Glutamatergic neuron (in vitro differentiated cells): ENCODE measurements around the gene RAB5A. TPM values are rescaled to one million over a fixed set of nuclear protein-coding genes. Genes with fewer than 3 reads are reported as not detected.
"Not testable (repeated sequence)": the region's sequence is repeated elsewhere in the genome, so short reads cannot be mapped to it uniquely, and the experiment has no call there.

Source experiments
- DNase-seq: peaks from one replicate; pipeline ENCODE4 v3.0.0; 2022
- H3K27ac Mint-ChIP-seq: one replicate; pipeline ENCODE4 v1.8.0; 2020; ENCODE audit warnings: mild to moderate bottlenecking, mixed read lengths, inconsistent platforms; ENCODE audit not compliant: unreplicated experiment
- H3K27me3 Mint-ChIP-seq: one replicate; pipeline ENCODE4 v1.8.0; 2020; ENCODE audit warnings: mild to moderate bottlenecking, moderate library complexity, mixed read lengths, inconsistent platforms; ENCODE audit not compliant: unreplicated experiment
- H3K36me3 Mint-ChIP-seq: one replicate; pipeline ENCODE4 v1.8.0; 2020; ENCODE audit warnings: mild to moderate bottlenecking, mixed read lengths, inconsistent platforms; ENCODE audit not compliant: unreplicated experiment
- H3K4me1 Mint-ChIP-seq: one replicate; pipeline ENCODE4 v1.8.0; 2020; ENCODE audit warnings: mild to moderate bottlenecking, low read depth, mixed read lengths, inconsistent platforms; ENCODE audit not compliant: unreplicated experiment
- H3K4me3 Mint-ChIP-seq: one replicate; pipeline ENCODE4 v1.8.0; 2020; ENCODE audit warnings: mild to moderate bottlenecking, mixed read lengths, inconsistent platforms; ENCODE audit not compliant: unreplicated experiment
- H3K9me3 Mint-ChIP-seq: one replicate; pipeline ENCODE4 v1.8.0; 2020; ENCODE audit warnings: mild to moderate bottlenecking, moderate library complexity, mixed read lengths, inconsistent platforms; ENCODE audit not compliant: unreplicated experiment
- long read RNA-seq: library from polyadenylated mRNA; unstranded; transcript quantifications from one replicate; pipeline ENCODE4 v2.0.0, GENCODE V29; 2020; ENCODE audit not compliant: unreplicated experiment
- total RNA-seq: library from RNA; stranded (reverse); fragmentation: NEBNext Ultra II Directional; extraction: Animal tissue kit (Norgen Biotek cat#: 25700); gene quantifications from one replicate; pipeline ENCODE4 v1.2.1, GENCODE V29; 2021; ENCODE audit not compliant: unreplicated experiment
- TF ChIP-seq, protein P1 (sequence below): fragments of 200-600 bp; sonication (generic); IDR thresholded peaks from one replicate; pipeline ENCODE4 v1.5.0; 2021; ENCODE audit not compliant: partially characterized antibody, unreplicated experiment

Gene RAB5A, protein sequence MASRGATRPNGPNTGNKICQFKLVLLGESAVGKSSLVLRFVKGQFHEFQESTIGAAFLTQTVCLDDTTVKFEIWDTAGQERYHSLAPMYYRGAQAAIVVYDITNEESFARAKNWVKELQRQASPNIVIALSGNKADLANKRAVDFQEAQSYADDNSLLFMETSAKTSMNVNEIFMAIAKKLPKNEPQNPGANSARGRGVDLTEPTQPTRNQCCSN
- 81.8 TPM for total RNA-seq
- long read RNA-seq, transcript RAB5A-201 (6 exons, 2,536 nt), result major isoform, 12 of 19 reads
- long read RNA-seq, partial matches to known transcripts, result 0 of 19 reads
- long read RNA-seq, other reads (novel, unspliced or antisense), result 6 of 19 reads

DNA sequence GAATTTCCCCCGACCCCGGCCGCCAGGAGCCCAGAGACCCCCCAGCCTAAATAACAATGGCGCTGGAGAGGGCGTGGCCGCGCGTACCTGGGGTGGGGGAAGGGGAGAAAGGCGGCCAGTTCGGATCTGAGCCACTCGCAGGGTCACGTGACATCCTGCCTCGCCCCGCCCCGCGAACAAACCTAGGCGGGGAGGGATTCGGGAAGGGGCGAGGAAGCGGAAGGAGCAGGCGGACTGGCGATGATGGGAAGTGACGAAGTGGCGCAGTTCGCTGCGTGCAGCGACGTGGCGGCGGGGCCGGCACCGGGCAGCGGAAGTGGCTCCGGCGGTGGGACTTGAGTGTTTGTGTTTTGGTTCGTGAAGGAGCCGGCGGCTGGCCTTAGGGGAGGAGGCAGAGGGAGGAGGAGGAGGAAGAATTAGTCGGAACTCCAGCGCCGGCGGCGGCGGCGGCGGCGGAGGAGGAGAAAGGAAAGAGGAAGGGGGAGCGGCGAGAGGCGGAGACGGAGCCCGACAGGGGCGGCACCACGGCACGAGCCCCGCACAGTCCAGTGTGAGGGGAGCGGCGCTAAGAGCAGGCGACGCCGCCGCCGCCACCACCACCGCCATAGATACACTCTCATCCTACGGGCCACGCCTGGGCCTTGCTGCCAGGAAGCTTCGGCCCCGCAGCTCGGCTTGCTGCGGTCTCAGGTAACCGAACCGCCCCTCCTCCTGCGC is at the start of gene RAB5A:
Gene RAB5A, plus strand, starts transcription at position 266 of the 717 bp plus-strand sequence. CDS start 3,802 bp downstream, outside the sequence.
- TF ChIP-seq, protein P1, sequence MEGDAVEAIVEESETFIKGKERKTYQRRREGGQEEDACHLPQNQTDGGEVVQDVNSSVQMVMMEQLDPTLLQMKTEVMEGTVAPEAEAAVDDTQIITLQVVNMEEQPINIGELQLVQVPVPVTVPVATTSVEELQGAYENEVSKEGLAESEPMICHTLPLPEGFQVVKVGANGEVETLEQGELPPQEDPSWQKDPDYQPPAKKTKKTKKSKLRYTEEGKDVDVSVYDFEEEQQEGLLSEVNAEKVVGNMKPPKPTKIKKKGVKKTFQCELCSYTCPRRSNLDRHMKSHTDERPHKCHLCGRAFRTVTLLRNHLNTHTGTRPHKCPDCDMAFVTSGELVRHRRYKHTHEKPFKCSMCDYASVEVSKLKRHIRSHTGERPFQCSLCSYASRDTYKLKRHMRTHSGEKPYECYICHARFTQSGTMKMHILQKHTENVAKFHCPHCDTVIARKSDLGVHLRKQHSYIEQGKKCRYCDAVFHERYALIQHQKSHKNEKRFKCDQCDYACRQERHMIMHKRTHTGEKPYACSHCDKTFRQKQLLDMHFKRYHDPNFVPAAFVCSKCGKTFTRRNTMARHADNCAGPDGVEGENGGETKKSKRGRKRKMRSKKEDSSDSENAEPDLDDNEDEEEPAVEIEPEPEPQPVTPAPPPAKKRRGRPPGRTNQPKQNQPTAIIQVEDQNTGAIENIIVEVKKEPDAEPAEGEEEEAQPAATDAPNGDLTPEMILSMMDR, result no peak
- Mint-ChIP-seq H3K27ac (peak within 1 kb of the TSS; percentile 93), H3K4me1 (peaks cover 13% of the 10 kb centered on the region), H3K4me3 (peak within 1 kb of the TSS; percentile 98), H3K27me3 (peaks cover 4% of the 10 kb centered on the region), H3K36me3 (no peaks in the 10 kb centered on the region), H3K9me3 (peaks cover 7% of the 10 kb centered on the region)
- DNase-seq, result peak; percentile 96

DNA sequence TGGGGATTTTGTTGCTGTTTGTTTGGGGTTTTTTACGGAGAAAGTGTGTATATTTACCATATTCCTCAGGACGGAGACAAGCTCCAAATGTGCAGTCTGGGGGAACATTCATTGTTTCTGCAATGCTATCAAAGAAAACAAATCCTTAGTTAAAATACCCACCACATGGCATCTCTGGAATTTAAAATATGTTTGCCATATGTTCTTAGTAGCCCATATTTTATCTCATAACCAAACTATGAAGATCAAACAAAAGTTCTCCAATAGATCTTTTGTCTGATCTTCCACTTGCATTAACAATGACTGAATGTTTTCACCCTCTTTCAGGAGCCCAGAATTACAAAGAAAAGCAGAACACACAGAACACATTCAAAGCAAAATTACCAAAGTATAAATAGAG is 48.2 kb upstream of the RAB5A start:
- no peaks in the 10 kb centered on the region for H3K36me3 Mint-ChIP-seq
- H3K27me3 Mint-ChIP-seq, result no peaks in the 10 kb centered on the region
- no peak overlapping the region for H3K27ac Mint-ChIP-seq
- TF ChIP-seq, protein P1, result no peak
- no peaks in the 10 kb centered on the region for H3K4me1 Mint-ChIP-seq
- no peak for DNase-seq
- H3K9me3 Mint-ChIP-seq, result no peaks in the 10 kb centered on the region
- H3K4me3 Mint-ChIP-seq, result no peak overlapping the region

DNA sequence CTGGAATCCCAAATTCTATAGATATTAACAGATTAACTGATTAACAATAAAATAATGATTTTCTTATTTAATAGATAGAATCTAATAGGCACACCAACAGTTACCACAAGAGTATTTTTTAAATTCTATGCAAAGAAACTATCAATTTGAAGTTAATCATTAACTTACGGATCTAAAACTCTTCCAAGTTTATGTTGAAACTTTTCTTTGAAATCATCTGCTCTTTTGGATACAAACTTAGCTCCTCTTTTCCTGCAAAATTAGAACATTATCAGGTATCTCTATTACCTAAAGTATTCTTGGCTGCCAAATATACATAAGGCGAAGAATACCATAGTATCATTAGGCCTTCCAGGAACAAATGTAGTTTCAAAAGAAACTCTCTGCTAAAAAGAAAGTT is 47.6 kb upstream of the RAB5A start:
- no peaks in the 10 kb centered on the region for H3K36me3 Mint-ChIP-seq

DNA sequence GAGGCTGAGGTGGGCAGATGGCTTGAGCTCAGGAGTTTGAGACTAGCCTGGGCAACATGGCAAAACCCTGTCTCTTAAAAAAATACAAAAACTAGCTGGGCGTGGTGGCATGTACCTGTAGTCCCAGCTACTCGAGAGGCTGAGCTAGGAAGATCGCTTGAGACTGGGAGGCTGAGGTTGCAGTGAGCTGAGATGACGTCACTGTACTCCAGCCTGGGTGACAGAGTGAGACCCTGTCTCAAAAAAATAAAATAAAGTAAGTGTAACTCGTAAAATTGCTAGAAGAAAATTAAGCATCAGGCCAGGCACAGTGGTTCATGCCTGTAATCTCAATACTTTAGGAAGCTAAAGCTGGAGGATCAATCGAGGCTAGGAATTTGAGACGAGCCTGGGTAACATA is 47.1 kb upstream of the RAB5A start:
- not testable (repeated sequence) for H3K27ac Mint-ChIP-seq, H3K9me3 Mint-ChIP-seq, H3K4me3 Mint-ChIP-seq, H3K36me3 Mint-ChIP-seq, H3K27me3 Mint-ChIP-seq, DNase-seq, H3K4me1 Mint-ChIP-seq

More for the DNA sequence above, 47.6 kb upstream of the RAB5A start:
- H3K4me1 Mint-ChIP-seq, result no peaks in the 10 kb centered on the region
- no peaks in the 10 kb centered on the region for H3K27me3 Mint-ChIP-seq
- no peak for DNase-seq
- TF ChIP-seq, protein P1, result no peak
- no peak overlapping the region for H3K27ac Mint-ChIP-seq
- H3K9me3 Mint-ChIP-seq, result no peaks in the 10 kb centered on the region
- H3K4me3 Mint-ChIP-seq, result no peak overlapping the region

DNA sequence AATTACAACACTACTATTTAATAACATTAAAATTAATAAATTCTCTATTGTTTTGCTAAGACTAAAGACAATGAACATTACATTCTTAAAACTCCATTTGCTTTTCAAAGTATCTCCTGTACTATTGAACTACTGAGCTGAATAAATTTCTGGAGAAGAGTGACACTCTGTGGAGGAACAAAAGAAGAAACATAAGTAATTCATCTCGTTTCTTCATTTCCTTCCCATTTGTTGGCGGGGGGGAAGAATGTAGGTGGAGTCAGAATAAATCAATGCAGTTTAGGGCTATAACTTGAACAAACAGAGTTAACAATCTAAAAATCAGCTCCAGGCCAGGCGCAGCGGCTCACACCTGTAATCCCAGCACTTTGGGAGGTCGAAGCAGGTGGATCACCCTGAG is 45.6 kb upstream of the RAB5A start:
- Mint-ChIP-seq H3K27me3 (no peaks in the 10 kb centered on the region), H3K4me1 (no peaks in the 10 kb centered on the region), H3K4me3 (no peak overlapping the region), H3K36me3 (no peaks in the 10 kb centered on the region), H3K9me3 (no peaks in the 10 kb centered on the region), H3K27ac (no peak overlapping the region)
- no peak for DNase-seq
- TF ChIP-seq, protein P1, result no peak
